HEK293 (cell line): ENCODE data around the gene ZNF232.

Experiments
- CTCF ChIA-PET: fragments of 350-600 bp; formaldehyde crosslinking; extraction: SDS; loops from one replicate; lab custom pipeline; 2021; ENCODE audit warnings: antibody characterized with exemption; lab: Yijun Ruan, JAX
- POLR2A ChIA-PET: fragments of 300-600 bp; formaldehyde crosslinking; extraction: SDS; loops from one replicate; lab custom pipeline; 2020; ENCODE audit warnings: antibody characterized with exemption, inconsistent platforms; lab: Yijun Ruan, JAX
- H3K27ac ChIP-seq: fragments of 200-500 bp; sonication (Bioruptor generic); 2 replicates; pipeline ENCODE4 v1.5.1; 2014; ENCODE audit warnings: low read depth, low read length, control low read depth, inconsistent platforms; ENCODE audit errors: extremely low read depth
- H3K36me3 ChIP-seq, 2 experiments: fragments of 200-500 bp in 1 of 2; sonication (Bioruptor generic) in 1 of 2; 1 replicate in 1 of 2; 2 replicates in 1 of 2; pipeline ENCODE4 v1.5.1; 2014 to 2017; ENCODE audit warnings: inconsistent platforms in 2 of 2, low read length in 2 of 2; ENCODE audit not compliant: control insufficient read depth in 2 of 2, insufficient read depth in 1 of 2
- H3K4me1 ChIP-seq: fragments of 200-500 bp; sonication (Bioruptor generic); 2 replicates; pipeline ENCODE4 v1.5.1; 2014; ENCODE audit warnings: mild to moderate bottlenecking, low read length, inconsistent platforms; ENCODE audit not compliant: control insufficient read depth, insufficient read depth
- H3K4me3 ChIP-seq: 2 replicates; pipeline ENCODE4 v1.5.1; 2011; ENCODE audit warnings: low read depth, mild to moderate bottlenecking, control low read depth, low read length, moderate library complexity
- H3K9me3 ChIP-seq: fragments of 200-500 bp; sonication (Bioruptor generic); 2 replicates; pipeline ENCODE4 v1.5.1; 2014; ENCODE audit warnings: low read depth, low read length, inconsistent platforms; ENCODE audit not compliant: control insufficient read depth, insufficient read depth
- BCL11A ChIP-seq: fragments of 450-650 bp; formaldehyde crosslinking; IDR thresholded peaks from 2 replicates; pipeline ENCODE4 v1.5.1; 2016; ENCODE audit warnings: low read depth, missing biosample characterization, missing genetic modification characterization
- EGR2 ChIP-seq: fragments of 450-650 bp; formaldehyde crosslinking; IDR thresholded peaks from 2 replicates; pipeline ENCODE4 v1.5.1; 2016; ENCODE audit warnings: low read depth, missing biosample characterization, missing genetic modification characterization
- FEZF1 ChIP-seq: fragments of 450-650 bp; formaldehyde crosslinking; IDR thresholded peaks from 2 replicates; pipeline ENCODE4 v1.5.1; 2016; ENCODE audit warnings: missing biosample characterization, missing genetic modification characterization
- HOXC10 ChIP-seq: sonication (generic); formaldehyde crosslinking; IDR thresholded peaks from 2 replicates; pipeline ENCODE4 v1.8.1; 2023; ENCODE audit warnings: mild to moderate bottlenecking, missing genetic modification reagents
- OSR2 ChIP-seq: fragments of 450-650 bp; formaldehyde crosslinking; IDR thresholded peaks from 2 replicates; pipeline ENCODE4 v1.5.1; 2016; ENCODE audit warnings: missing biosample characterization, missing genetic modification characterization
- SALL2 ChIP-seq: fragments of 450-650 bp; formaldehyde crosslinking; IDR thresholded peaks from 2 replicates; pipeline ENCODE4 v1.5.0; 2017; ENCODE audit warnings: missing biosample characterization, mild to moderate bottlenecking, missing genetic modification characterization, borderline replicate concordance
- SCRT2 ChIP-seq: fragments of 450-650 bp; formaldehyde crosslinking; IDR thresholded peaks from 2 replicates; pipeline ENCODE4 v1.5.1; 2016; ENCODE audit warnings: missing biosample characterization, missing genetic modification characterization
- YY2 ChIP-seq: fragments of 450-650 bp; formaldehyde crosslinking; IDR thresholded peaks from 2 replicates; pipeline ENCODE4 v1.5.1; 2016; ENCODE audit warnings: missing biosample characterization, missing genetic modification characterization
- ZBTB1 ChIP-seq: fragments of 450-650 bp; formaldehyde crosslinking; IDR thresholded peaks from 2 replicates; pipeline ENCODE4 v1.5.1; 2016; ENCODE audit warnings: missing biosample characterization, missing genetic modification characterization
- ZBTB21 ChIP-seq: fragments of 450-650 bp; formaldehyde crosslinking; IDR thresholded peaks from 2 replicates; pipeline ENCODE4 v1.5.1; 2017; ENCODE audit warnings: missing biosample characterization, missing genetic modification characterization
- ZBTB48 ChIP-seq: fragments of 450-650 bp; formaldehyde crosslinking; IDR thresholded peaks from 2 replicates; pipeline ENCODE4 v1.5.1; 2016; ENCODE audit warnings: missing biosample characterization, missing genetic modification characterization
- ZNF221 ChIP-seq: fragments of 450-650 bp; formaldehyde crosslinking; IDR thresholded peaks from 2 replicates; pipeline ENCODE4 v1.5.1; 2017; ENCODE audit warnings: missing biosample characterization, missing genetic modification characterization, borderline replicate concordance
- ZNF354C ChIP-seq: fragments of 450-650 bp; formaldehyde crosslinking; IDR thresholded peaks from 2 replicates; pipeline ENCODE4 v1.5.1; 2016; ENCODE audit warnings: missing biosample characterization, missing genetic modification characterization, low read depth, borderline replicate concordance
- ZNF404 ChIP-seq: fragments of 450-650 bp; formaldehyde crosslinking; IDR thresholded peaks from 2 replicates; pipeline ENCODE4 v1.5.1; 2017; ENCODE audit warnings: missing biosample characterization, missing genetic modification characterization
- ZNF548 ChIP-seq: fragments of 450-650 bp; formaldehyde crosslinking; IDR thresholded peaks from 2 replicates; pipeline ENCODE4 v1.5.1; 2016; ENCODE audit warnings: missing biosample characterization, missing genetic modification characterization
- ZNF560 ChIP-seq: fragments of 450-650 bp; formaldehyde crosslinking; IDR thresholded peaks from 2 replicates; pipeline ENCODE4 v1.5.1; 2017; ENCODE audit warnings: missing biosample characterization, missing genetic modification characterization, borderline replicate concordance
- ZNF747 ChIP-seq: fragments of 450-650 bp; formaldehyde crosslinking; IDR thresholded peaks from 2 replicates; pipeline ENCODE4 v1.5.1; 2016; ENCODE audit warnings: missing biosample characterization, missing genetic modification characterization
- ZNF785 ChIP-seq: fragments of 450-650 bp; formaldehyde crosslinking; IDR thresholded peaks from 2 replicates; pipeline ENCODE4 v1.5.1; 2016; ENCODE audit warnings: missing biosample characterization, missing genetic modification characterization
- ZSCAN30 ChIP-seq: fragments of 450-650 bp; IDR thresholded peaks from 2 replicates; pipeline ENCODE4 v1.5.1; 2018; ENCODE audit warnings: missing biosample characterization, mild to moderate bottlenecking, missing genetic modification characterization, moderate library complexity
- TF ChIP-seq, protein P1 (sequence below): fragments of 450-650 bp; formaldehyde crosslinking; conservative IDR thresholded peaks from 2 replicates; pipeline ENCODE4 v1.5.1; 2016; ENCODE audit warnings: low read depth, missing biosample characterization, missing genetic modification characterization
- TF ChIP-seq, protein P2 (sequence below): fragments of 450-650 bp; formaldehyde crosslinking; IDR thresholded peaks from 2 replicates; pipeline ENCODE4 v1.5.1; 2016; ENCODE audit warnings: missing biosample characterization, missing genetic modification characterization
- TF ChIP-seq, protein P3 (sequence below): fragments of 450-650 bp; formaldehyde crosslinking; IDR thresholded peaks from 2 replicates; pipeline ENCODE4 v1.5.1; 2017; ENCODE audit warnings: missing biosample characterization, mild to moderate bottlenecking, missing genetic modification characterization, moderate library complexity
- TF ChIP-seq, protein P4 (sequence below): fragments of 450-650 bp; formaldehyde crosslinking; IDR thresholded peaks from 2 replicates; pipeline ENCODE4 v1.5.1; 2016; ENCODE audit warnings: missing biosample characterization, missing genetic modification characterization

The ZNF232 gene

DNA sequence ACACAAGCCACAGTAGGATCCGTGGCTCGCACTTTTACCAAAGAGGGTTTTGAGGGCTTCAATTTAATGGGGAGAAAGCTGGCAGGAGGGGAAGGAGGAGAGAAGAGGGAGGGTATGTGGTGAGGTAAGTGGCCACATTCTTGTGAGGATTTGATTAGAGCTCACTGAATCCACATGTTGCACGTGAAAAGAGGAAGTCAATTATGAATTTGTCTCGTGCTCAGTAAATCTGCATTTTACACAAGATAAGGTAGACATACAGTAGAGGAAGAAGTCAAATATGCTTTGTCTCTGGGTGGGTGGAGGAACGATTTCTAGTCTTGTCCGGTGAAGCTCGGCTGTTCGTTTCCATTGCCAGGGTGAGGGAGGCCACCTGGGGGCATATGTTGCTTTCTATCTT lies 862 bp downstream of the ZNF232 start:
- Histone ChIP-seq H3K27ac (no peak overlapping the region), H3K4me1 (no peaks in the 10 kb centered on the region), H3K36me3 (peaks cover 45 to 57% of the 10 kb centered on the region in 2 experiments), H3K9me3 (peaks cover 6% of the 10 kb centered on the region), H3K4me3 (peak overlapping the region; percentile 72; the same call in 1 of the 2 replicates)
- ChIA-PET CTCF (interaction anchor here (0.7 kb wide), 1 partner anchor 124 kb away, joined by 5 read pairs; no protein-coding TSS in a partner anchor), POLR2A (interaction anchor here (0.6 kb wide), 1 partner anchor 81 kb away, joined by 3 read pairs; the partner anchor contains the start of gene ZNF594)
- no peak for TF ChIP-seq OSR2 (tag by site-specific recombination)
- TF ChIP-seq ZBTB1: no peak
- peak; percentile 90 for TF ChIP-seq SCRT2 (tag by site-specific recombination)
- no peak for TF ChIP-seq ZNF560

DNA sequence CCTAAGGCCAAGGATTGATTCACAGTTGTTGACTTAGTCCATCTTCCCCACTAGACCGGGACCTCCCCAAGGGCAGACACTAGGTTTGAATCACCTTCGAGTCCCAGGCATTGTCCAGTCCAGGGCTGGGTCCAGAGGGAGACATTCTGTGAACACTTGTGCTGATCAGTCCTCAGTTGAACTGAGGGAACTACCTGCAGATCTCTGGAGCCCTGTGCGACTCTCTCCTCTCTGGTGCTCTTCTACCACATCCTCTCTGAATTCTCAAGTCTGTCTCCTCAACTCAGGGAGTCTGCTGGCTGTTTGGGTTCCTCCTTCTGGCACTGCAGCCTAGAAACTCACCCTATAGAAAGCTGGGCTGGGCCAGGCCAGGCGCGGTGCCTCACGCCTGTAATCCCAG lies 10.8 kb downstream of the ZNF232 start:
- Histone ChIP-seq H3K9me3 (no peaks in the 10 kb centered on the region; the same call in 1 of the 2 replicates), H3K4me3 (no peak overlapping the region), H3K36me3 (peaks cover 6% of the 10 kb centered on the region in 2 experiments), H3K27ac (no peak overlapping the region), H3K4me1 (no peaks in the 10 kb centered on the region)
- ChIA-PET CTCF (no interaction called here), POLR2A (no interaction called here)
- TF ChIP-seq, protein P1, sequence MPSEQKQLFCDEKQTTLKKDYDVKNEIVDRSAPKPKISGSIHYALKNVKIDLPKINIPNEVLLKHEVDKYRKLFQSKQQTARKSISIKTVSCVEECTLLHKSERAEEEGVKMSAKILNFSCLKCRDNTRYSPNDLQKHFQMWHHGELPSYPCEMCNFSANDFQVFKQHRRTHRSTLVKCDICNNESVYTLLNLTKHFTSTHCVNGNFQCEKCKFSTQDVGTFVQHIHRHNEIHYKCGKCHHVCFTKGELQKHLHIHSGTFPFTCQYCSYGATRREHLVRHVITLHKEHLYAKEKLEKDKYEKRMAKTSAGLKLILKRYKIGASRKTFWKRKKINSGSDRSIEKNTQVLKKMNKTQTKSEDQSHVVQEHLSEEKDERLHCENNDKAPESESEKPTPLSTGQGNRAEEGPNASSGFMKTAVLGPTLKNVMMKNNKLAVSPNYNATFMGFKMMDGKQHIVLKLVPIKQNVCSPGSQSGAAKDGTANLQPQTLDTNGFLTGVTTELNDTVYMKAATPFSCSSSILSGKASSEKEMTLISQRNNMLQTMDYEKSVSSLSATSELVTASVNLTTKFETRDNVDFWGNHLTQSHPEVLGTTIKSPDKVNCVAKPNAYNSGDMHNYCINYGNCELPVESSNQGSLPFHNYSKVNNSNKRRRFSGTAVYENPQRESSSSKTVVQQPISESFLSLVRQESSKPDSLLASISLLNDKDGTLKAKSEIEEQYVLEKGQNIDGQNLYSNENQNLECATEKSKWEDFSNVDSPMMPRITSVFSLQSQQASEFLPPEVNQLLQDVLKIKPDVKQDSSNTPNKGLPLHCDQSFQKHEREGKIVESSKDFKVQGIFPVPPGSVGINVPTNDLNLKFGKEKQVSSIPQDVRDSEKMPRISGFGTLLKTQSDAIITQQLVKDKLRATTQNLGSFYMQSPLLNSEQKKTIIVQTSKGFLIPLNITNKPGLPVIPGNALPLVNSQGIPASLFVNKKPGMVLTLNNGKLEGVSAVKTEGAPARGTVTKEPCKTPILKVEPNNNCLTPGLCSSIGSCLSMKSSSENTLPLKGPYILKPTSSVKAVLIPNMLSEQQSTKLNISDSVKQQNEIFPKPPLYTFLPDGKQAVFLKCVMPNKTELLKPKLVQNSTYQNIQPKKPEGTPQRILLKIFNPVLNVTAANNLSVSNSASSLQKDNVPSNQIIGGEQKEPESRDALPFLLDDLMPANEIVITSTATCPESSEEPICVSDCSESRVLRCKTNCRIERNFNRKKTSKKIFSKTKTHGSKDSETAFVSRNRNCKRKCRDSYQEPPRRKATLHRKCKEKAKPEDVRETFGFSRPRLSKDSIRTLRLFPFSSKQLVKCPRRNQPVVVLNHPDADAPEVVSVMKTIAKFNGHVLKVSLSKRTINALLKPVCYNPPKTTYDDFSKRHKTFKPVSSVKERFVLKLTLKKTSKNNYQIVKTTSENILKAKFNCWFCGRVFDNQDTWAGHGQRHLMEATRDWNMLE (tag by site-specific recombination): no peak
- TF ChIP-seq ZBTB21 (tag by site-specific recombination) (no peak), ZSCAN30 (tag by site-specific recombination) (no peak), ZNF354C (no peak), BCL11A (tag by site-specific recombination) (no peak), ZNF404 (tag by site-specific recombination) (no peak), YY2 (tag by site-specific recombination) (no peak), ZNF221 (tag by site-specific recombination) (no peak), HOXC10 (CRISPR knock-in tag) (no peak), EGR2 (tag by site-specific recombination) (no peak), ZBTB48 (tag by site-specific recombination) (no peak), ZNF548 (tag by site-specific recombination) (no peak), ZNF785 (no peak), ZNF747 (no peak), FEZF1 (tag by site-specific recombination) (no peak), ZBTB1 (no peak), SALL2 (no peak)
- TF ChIP-seq, protein P2, sequence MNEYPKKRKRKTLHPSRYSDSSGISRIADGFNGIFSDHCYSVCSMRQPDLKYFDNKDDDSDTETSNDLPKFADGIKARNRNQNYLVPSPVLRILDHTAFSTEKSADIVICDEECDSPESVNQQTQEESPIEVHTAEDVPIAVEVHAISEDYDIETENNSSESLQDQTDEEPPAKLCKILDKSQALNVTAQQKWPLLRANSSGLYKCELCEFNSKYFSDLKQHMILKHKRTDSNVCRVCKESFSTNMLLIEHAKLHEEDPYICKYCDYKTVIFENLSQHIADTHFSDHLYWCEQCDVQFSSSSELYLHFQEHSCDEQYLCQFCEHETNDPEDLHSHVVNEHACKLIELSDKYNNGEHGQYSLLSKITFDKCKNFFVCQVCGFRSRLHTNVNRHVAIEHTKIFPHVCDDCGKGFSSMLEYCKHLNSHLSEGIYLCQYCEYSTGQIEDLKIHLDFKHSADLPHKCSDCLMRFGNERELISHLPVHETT: no peak
- TF ChIP-seq, protein P3, sequence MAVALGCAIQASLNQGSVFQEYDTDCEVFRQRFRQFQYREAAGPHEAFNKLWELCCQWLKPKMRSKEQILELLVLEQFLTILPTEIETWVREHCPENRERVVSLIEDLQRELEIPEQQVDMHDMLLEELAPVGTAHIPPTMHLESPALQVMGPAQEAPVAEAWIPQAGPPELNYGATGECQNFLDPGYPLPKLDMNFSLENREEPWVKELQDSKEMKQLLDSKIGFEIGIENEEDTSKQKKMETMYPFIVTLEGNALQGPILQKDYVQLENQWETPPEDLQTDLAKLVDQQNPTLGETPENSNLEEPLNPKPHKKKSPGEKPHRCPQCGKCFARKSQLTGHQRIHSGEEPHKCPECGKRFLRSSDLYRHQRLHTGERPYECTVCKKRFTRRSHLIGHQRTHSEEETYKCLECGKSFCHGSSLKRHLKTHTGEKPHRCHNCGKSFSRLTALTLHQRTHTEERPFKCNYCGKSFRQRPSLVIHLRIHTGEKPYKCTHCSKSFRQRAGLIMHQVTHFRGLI: no peak
- TF ChIP-seq, protein P4, sequence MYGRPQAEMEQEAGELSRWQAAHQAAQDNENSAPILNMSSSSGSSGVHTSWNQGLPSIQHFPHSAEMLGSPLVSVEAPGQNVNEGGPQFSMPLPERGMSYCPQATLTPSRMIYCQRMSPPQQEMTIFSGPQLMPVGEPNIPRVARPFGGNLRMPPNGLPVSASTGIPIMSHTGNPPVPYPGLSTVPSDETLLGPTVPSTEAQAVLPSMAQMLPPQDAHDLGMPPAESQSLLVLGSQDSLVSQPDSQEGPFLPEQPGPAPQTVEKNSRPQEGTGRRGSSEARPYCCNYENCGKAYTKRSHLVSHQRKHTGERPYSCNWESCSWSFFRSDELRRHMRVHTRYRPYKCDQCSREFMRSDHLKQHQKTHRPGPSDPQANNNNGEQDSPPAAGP: no peak
